Measurements from ENCODE around the gene PAQR9.

The PAQR9 gene, protein sequence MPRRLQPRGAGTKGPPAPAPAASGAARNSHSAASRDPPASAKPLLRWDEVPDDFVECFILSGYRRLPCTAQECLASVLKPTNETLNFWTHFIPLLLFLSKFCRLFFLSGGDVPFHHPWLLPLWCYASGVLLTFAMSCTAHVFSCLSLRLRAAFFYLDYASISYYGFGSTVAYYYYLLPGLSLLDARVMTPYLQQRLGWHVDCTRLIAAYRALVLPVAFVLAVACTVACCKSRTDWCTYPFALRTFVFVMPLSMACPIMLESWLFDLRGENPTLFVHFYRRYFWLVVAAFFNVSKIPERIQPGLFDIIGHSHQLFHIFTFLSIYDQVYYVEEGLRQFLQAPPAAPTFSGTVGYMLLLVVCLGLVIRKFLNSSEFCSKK

DNA sequence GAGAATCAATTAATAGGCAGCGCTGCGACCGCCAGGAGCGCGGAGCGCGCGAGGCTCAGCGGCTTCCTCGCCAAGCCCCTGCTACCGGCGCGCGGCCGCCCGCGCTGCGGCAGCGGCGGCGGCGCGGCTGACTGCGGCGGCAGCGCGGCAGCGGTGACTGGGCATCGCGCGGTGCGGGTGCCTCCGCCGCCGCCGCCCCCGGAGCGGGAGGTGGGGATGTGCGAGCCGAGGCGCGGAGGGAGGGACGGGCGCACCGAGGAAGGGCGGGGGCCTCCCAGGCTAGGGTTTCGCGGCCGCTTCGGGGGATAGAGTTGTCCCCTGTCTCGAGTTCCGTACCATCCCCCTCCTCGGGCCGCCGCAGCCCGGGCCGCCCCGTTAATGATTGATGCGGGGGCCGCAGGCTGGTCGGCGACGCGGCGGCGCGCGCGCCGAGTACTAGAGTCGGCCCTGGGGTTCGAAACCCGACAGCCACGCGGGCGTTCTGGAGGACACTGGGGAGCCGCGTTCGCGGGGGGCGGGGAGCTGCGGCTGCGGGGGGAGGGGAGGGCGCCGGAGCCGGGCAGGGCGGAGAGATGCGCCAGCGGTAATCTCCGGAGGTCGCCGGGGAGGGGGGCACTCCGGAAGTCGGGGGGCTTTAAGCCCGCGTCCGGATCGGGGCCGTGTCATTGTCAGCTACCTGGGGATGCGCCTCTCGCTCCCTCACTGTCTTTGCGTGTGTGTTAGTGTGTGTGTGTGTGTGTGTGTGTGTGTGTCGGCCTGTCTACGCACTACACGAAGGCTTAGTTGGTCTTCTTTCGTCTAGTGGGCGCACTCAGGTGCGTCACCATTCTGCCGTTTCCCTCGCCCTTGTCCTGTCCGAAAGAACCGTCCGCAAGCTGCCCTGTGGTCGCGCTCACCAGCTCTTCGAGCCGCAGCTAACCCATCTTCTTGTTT lies at the start of gene PAQR9:
TSS of gene PAQR9 (minus strand) at position 159 of the 933 bp plus-strand sequence. CDS start 338 bp downstream, outside the sequence.
- peak within 1 kb of the TSS; percentile 87 for H3K4me3 Mint-ChIP-seq
- H3K36me3 Mint-ChIP-seq = no peaks in the 10 kb centered on the region
- peaks cover 46% of the 10 kb centered on the region for H3K27me3 Mint-ChIP-seq
- no peaks in the 10 kb centered on the region for H3K9me3 Mint-ChIP-seq
- peaks cover 15% of the 10 kb centered on the region for H3K4me1 Mint-ChIP-seq
- peak within 1 kb of the TSS; percentile 23 for H3K27ac Mint-ChIP-seq

DNA sequence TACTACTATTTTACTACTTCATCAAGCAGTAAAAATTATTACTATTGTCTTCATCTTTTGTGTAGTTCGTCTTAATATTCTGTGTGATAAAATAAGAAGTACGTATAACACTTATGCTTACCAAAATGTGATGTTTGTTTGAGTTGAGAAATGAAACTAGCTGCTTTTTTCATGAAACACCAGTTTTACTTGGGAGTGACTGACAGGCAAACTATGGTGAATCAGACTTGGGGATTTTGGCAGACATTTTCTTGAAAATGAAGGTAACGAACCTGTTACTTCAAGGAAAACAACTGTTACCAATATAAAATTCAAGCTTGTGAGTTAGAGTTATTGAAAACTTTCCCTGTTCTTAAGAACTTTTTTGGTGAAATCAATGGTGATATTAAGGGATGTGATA lies 48.2 kb upstream of the PAQR9 start:
- H3K4me3 Mint-ChIP-seq = no peak overlapping the region
- peaks cover 72% of the 10 kb centered on the region for H3K4me1 Mint-ChIP-seq
- peaks cover 10% of the 10 kb centered on the region for H3K36me3 Mint-ChIP-seq
- H3K27ac Mint-ChIP-seq = peak overlapping the region; percentile 76
- no peaks in the 10 kb centered on the region for H3K27me3 Mint-ChIP-seq
- H3K9me3 Mint-ChIP-seq = no peaks in the 10 kb centered on the region

DNA sequence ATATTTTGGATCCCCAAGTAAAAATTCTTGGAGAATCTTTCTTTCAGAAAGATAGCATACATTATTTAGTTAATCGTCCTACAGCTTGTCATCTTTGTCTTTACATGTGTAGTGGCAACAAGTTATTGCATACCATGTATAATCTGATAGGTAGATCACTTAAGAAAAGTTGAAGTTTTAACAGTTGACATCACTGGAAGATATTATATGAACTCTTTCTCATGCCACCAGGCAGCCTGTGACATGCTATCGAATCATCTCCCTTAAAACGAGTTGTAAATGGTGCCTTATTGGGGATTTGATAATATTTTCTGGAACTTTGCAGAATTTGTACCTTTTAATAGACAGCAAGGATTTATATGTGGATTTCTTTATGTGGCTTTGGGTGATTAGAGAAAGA lies 46.5 kb upstream of the PAQR9 start:
- Mint-ChIP-seq H3K27ac (peak overlapping the region; percentile 87), H3K4me3 (peak overlapping the region; percentile 33), H3K36me3 (peaks cover 10% of the 10 kb centered on the region), H3K9me3 (no peaks in the 10 kb centered on the region), H3K27me3 (no peaks in the 10 kb centered on the region), H3K4me1 (peaks cover 86% of the 10 kb centered on the region)

DNA sequence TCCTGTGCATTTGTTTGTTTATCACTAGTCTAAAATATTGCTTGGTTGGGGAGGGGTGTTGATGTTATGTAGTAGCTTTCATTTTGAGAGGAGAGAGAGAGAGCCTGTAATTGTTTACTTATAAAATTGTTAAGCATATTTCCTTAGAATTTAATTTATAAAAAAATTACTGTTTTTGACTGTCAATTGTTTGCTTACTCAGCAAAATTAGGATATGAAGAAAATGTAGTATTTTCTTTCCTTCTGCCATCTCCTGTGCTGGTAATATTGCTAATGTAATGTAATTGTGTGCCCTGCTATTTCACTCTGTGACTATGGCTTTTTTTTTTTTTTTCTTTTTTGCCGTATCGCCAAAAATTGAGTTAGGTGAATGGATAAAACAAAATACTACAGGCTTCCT lies 41.3 kb upstream of the PAQR9 start:
- no peaks in the 10 kb centered on the region for H3K9me3 Mint-ChIP-seq
- H3K27ac Mint-ChIP-seq = peak overlapping the region; percentile 69
- peak overlapping the region; percentile 82 for H3K4me3 Mint-ChIP-seq
- H3K4me1 Mint-ChIP-seq = peaks cover 71% of the 10 kb centered on the region
- peaks cover 8% of the 10 kb centered on the region for H3K36me3 Mint-ChIP-seq
- no peaks in the 10 kb centered on the region for H3K27me3 Mint-ChIP-seq

DNA sequence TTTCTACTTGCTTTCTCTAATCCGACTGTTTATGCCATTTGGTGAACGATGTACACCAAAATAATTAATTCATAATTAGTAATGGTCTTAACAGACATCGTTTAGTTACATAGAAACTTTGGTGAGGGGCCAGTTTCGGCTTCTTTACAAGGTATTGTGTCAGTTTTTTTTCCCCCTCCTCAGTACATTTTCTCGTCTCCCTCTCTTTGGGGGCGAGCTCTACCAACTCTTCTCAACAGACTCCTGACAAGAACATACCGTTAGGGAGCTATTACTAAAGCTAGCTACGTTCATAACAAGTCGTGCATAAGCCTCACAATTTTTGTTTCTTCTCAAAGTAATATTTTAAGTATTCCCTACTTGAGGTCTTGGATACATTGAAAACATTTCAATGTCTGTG lies 39.3 kb upstream of the PAQR9 start:
- Mint-ChIP-seq H3K4me1 (peaks cover 50% of the 10 kb centered on the region), H3K27ac (peak overlapping the region; percentile 97), H3K9me3 (no peaks in the 10 kb centered on the region), H3K36me3 (peaks cover 8% of the 10 kb centered on the region), H3K4me3 (peak overlapping the region; percentile 98), H3K27me3 (no peaks in the 10 kb centered on the region)

DNA sequence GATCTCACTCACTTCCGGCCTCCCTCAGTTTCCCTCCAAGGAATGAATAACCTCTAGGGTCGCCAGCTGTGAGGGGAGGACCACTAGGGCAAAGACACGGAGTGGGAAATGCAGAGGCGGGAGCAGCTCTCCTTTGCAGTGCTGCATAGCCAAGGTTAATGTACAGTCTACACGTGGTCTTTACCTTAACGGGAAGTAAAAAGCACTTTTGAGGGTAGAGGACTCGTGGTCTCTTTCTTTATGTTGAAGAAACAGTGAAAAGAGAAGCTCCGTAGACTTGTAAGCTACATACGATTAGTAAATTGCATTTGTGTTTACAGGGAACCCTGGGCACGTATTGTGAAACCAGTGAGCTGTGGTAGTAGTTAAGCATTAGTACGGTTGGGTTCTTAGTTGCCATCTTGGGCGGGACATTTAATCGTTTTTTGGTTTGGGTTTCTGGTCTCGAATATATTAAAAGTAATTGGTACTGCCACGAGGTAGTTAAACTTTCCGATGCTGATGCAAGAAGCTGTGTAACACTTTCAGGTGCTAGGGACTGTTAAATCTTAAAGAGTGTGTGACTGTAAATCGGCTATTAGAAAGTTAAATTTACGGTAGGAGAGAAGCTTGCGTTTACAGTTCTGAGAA lies 38.7 kb upstream of the PAQR9 start:
- H3K4me1 Mint-ChIP-seq = peaks cover 45% of the 10 kb centered on the region
- H3K36me3 Mint-ChIP-seq = peaks cover 8% of the 10 kb centered on the region
- peak overlapping the region; percentile 97 for H3K27ac Mint-ChIP-seq
- no peaks in the 10 kb centered on the region for H3K27me3 Mint-ChIP-seq
- peak overlapping the region; percentile 98 for H3K4me3 Mint-ChIP-seq
- H3K9me3 Mint-ChIP-seq = no peaks in the 10 kb centered on the region

DNA sequence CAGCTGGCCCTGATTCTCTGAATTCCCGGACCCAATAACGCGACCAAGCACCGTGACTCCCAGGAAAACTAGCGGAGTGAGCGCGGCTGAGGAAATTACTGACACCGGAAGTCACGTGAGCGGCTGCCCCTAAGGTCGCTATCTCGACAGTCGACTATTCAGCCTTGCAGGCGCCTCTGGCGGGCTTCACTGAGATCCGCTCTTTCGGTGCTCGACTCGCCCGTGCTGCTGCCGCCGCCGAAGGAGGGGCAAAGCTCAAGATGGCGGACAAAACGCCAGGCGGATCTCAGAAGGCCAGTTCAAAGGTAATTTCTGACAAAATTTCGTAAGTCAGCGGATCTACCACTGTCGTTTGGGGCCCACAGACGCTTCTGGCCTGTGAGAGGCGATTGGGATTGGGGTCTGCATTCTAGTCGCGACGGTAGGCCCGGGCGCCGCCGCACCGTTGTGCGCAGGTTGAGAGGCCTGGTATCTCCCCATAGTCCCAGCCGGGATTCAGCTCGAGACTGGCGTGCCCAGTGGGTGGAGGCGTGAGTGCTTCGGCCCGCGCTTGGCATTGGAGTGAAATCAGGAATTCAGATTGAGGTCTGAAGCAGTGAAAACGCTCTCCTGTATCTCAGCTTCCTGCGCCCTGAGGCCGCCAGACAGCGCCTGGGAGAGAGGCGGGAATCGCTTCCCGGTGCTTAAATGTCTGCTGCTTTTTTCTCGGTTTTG lies 38.1 kb upstream of the PAQR9 start, which contains the start of gene U2SURP:
TSS of gene U2SURP (plus strand) at position 202 of the 714 bp plus-strand sequence. CDS start at position 261, 59 bp downstream.
- Mint-ChIP-seq H3K4me3 (peak within 1 kb of the TSS; percentile 98), H3K27me3 (no peaks in the 10 kb centered on the region), H3K4me1 (peaks cover 38% of the 10 kb centered on the region), H3K36me3 (peaks cover 8% of the 10 kb centered on the region), H3K27ac (peak within 1 kb of the TSS; percentile 97), H3K9me3 (no peaks in the 10 kb centered on the region)

DNA sequence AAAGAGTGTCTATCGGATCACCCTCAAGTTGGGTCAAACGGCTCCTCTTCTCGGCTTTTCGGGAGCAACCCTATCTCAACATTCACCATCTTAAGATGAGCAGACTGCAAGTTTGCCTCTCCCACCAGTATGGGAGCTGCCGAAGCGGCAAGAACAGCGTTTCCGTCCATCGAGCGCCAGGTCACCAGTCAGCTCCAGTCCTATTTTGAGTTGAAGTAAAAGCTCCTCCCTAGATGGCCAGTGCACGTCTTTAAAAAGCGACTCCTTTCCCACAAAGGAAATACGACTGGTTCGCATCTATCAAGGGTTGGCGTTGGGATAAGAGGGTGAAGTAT lies 37.5 kb upstream of the PAQR9 start:
- Mint-ChIP-seq H3K27ac (peak overlapping the region; percentile 97), H3K4me1 (peaks cover 33% of the 10 kb centered on the region), H3K36me3 (peaks cover 6% of the 10 kb centered on the region), H3K4me3 (peak overlapping the region; percentile 98), H3K27me3 (peaks cover 2% of the 10 kb centered on the region), H3K9me3 (no peaks in the 10 kb centered on the region)

DNA sequence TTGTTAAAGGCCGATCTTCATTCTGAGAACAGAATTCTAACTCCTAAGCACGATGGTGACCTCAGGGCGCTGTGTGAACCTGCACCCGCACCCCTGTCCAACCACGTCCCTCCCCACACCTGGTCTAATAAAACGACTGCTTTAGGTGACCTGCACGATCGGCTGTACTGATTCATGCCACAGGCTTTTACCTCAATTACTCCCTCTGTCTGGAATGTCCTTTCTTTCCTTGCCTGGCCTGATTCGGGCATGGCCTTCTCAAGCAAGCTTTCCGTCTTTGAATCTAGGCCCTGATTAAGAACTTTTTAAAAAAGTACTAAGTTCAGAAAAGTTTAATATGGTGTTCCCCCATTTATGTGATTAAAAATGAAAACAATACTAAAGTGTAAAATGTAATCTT lies 37.1 kb upstream of the PAQR9 start:
- peaks cover 2% of the 10 kb centered on the region for H3K27me3 Mint-ChIP-seq
- peak overlapping the region; percentile 97 for H3K27ac Mint-ChIP-seq
- peaks cover 28% of the 10 kb centered on the region for H3K4me1 Mint-ChIP-seq
- H3K36me3 Mint-ChIP-seq = peaks cover 6% of the 10 kb centered on the region
- peak overlapping the region; percentile 98 for H3K4me3 Mint-ChIP-seq
- H3K9me3 Mint-ChIP-seq = no peaks in the 10 kb centered on the region

DNA sequence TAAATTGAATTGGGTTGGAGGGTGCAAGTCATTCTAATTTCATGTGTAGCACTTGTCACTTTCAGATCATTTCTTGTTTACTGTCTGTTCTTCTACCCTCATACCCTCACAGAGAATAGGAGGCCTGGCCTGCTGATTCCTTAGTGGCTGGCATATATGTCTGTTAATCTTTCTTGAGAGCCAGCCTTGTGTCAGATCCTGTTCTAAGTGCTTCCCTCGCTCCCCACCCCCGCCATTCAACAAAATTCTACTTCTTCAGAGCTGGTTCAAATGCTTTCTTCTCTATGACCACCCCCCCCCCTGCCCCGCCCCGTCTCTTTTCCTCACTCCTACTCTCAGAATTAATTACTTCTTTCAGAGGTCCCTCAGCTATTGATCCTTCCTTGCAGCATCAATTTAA lies 36.4 kb upstream of the PAQR9 start:
- H3K4me1 Mint-ChIP-seq = peaks cover 22% of the 10 kb centered on the region
- H3K36me3 Mint-ChIP-seq = peaks cover 6% of the 10 kb centered on the region
- H3K27ac Mint-ChIP-seq = no peak overlapping the region
- H3K27me3 Mint-ChIP-seq = peaks cover 2% of the 10 kb centered on the region
- H3K9me3 Mint-ChIP-seq = no peaks in the 10 kb centered on the region
- peak overlapping the region; percentile 98 for H3K4me3 Mint-ChIP-seq

DNA sequence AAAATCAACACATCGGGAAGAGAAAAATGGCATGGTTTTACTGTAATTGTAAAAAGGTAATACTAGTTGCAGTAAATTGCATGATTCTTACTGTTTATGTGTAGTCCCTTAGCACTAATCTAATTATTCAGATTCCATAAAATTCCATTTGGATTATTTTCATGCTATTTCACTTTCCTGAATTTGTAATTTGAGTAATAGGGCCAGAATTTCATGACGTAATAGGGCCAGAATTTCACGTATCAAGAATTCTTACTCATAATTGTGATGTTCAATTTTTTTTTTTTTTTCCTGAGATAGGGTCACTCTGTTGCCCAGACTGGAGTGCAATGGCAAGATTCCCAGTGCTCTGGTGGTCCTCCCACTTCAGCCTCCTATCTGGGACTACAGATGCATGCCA lies 35.0 kb upstream of the PAQR9 start:
- Mint-ChIP-seq H3K4me1 (peaks cover 22% of the 10 kb centered on the region), H3K4me3 (no peak overlapping the region), H3K9me3 (no peaks in the 10 kb centered on the region), H3K27me3 (peaks cover 2% of the 10 kb centered on the region), H3K36me3 (peaks cover 4% of the 10 kb centered on the region), H3K27ac (no peak overlapping the region)

DNA sequence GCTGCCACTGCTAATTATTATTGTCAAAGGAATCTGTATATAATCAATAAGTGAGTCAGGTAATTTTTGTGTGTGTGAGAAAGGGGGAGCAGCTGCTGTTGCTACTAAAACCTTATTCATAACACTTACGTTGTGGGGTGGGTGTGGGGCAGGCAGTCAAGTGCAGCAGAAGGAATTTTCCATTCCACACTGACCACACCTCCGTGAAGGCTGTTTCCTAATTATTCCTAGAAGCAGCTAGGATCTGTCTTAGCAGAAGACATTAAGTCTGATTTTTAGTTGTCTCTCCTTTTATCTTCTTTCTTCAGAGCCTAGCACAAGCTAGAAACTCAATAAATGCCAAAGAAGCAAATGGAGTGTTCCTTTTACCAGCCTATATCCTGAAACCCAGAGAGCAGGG lies 33.9 kb upstream of the PAQR9 start:
- H3K9me3 Mint-ChIP-seq = no peaks in the 10 kb centered on the region
- H3K4me3 Mint-ChIP-seq = no peak overlapping the region
- peaks cover 2% of the 10 kb centered on the region for H3K27me3 Mint-ChIP-seq
- H3K4me1 Mint-ChIP-seq = peaks cover 17% of the 10 kb centered on the region
- no peak overlapping the region for H3K27ac Mint-ChIP-seq
- peaks cover 2% of the 10 kb centered on the region for H3K36me3 Mint-ChIP-seq

DNA sequence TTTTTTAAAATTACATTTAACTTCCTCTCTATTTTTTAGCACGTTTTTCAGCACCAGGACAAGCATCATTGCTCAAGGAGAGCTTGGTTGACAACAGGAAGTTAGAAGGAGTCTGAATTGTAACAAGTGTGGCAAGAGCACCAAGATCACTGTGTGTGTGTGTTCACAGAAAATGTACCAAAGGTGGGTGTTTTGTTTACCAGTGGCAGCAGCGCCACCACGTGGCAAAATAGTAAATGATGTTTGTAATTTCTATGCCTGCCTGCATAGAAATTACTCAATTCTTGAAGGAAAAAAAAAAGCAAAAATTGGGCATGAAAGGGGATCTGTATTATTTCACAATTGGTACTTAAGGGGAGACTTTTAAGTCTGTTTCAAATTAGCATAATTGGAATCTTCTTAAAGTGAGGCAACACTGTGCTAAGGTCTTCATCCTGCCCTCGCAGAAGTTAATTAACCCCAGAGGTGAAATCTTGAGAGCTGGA lies 30.5 kb upstream of the PAQR9 start:
- H3K27me3 Mint-ChIP-seq = peaks cover 3% of the 10 kb centered on the region
- H3K27ac Mint-ChIP-seq = peak overlapping the region; percentile 47
- no peak overlapping the region for H3K4me3 Mint-ChIP-seq
- no peaks in the 10 kb centered on the region for H3K36me3 Mint-ChIP-seq
- H3K9me3 Mint-ChIP-seq = no peaks in the 10 kb centered on the region
- peaks cover 5% of the 10 kb centered on the region for H3K4me1 Mint-ChIP-seq

DNA sequence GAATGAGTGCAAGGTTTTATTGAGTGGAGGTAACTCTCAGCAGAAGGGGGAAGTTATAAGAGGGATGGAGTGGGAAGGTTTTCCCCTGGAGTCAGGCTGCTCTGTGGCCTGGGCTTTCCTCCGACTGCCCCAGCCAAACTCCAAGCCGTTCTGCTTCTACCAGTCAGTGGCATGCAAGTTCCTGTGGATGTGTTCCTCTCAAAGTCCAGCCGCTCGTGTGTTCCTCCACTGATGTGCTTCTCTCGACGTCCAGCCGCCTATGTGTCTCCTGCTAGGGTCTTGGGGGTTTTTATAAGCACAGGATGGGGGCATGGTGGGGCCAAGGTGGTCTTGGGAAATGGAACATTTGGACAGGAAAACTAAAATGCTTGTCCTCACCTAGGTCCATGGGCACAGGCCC lies 28.8 kb upstream of the PAQR9 start:
- peaks cover 5% of the 10 kb centered on the region for H3K4me1 Mint-ChIP-seq
- no peaks in the 10 kb centered on the region for H3K9me3 Mint-ChIP-seq
- peaks cover 3% of the 10 kb centered on the region for H3K27me3 Mint-ChIP-seq
- H3K4me3 Mint-ChIP-seq = no peak overlapping the region
- no peak overlapping the region for H3K27ac Mint-ChIP-seq
- H3K36me3 Mint-ChIP-seq = no peaks in the 10 kb centered on the region

DNA sequence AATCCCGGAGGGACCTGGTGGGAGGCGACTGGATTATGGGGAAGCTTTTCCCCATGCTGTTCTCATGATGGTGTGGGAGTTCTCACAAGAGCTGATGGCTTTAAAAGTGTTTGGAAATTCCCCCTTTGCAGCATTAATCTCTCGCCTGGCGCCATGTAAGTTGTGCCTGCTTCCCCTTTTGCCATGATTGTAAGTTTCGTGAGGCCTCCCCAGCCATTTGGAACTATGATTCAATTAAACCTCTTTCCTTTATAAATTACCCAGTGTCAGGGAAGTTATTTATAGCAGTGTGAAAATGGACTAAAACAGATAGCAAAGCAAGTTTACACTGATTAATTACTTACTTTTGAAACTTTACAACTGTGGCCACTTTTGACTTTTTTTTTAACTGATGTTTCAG lies 27.2 kb upstream of the PAQR9 start:
- Mint-ChIP-seq H3K4me1 (peaks cover 5% of the 10 kb centered on the region), H3K27ac (no peak overlapping the region), H3K36me3 (no peaks in the 10 kb centered on the region), H3K4me3 (no peak overlapping the region), H3K9me3 (no peaks in the 10 kb centered on the region), H3K27me3 (peaks cover 1% of the 10 kb centered on the region)
